HG02852 (cell line): ENCODE measurements around the gene GRIN2A.

Experiments
- ATAC-seq: cut with Tn5 transposase; IDR thresholded peaks from one replicate; pipeline ENCODE4 v1.9.1; 2021; ENCODE audit warnings: mild to moderate bottlenecking, moderate library complexity; ENCODE audit not compliant: unreplicated experiment

Gene GRIN2A

DNA sequence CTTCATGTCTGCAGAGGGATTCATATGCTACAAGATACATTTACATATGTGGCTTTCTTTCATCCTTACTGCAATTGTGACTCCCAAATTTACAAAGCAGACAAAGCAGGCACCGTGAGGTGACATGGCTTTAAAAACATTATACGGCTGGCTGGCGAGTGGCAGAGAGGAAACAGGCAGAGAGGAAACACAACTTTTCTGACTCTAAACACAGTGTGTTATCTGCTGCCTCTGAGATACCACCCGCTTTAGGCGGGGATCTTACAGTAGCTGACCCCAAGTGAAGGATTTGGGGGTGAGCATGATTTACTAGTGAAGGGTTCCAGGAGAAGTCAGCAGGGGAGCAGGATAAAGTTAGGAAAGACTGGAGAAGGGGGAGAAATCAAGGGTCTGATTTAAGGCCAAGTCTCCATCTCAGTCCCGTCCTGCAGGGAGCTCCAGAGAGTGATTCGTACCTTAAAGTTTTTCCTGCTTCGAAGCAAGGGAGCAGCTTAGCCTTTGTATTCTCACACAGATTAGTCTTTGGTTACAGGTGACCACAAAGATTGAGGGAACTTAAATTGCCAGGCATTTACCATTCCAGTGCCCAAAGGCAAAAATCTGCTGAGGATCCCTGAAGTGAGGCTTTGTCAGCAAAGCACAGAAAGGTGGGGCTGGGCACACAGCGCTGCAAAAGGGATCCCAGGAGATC is 355.0 kb downstream of the GRIN2A start:
- no peak for ATAC-seq

DNA sequence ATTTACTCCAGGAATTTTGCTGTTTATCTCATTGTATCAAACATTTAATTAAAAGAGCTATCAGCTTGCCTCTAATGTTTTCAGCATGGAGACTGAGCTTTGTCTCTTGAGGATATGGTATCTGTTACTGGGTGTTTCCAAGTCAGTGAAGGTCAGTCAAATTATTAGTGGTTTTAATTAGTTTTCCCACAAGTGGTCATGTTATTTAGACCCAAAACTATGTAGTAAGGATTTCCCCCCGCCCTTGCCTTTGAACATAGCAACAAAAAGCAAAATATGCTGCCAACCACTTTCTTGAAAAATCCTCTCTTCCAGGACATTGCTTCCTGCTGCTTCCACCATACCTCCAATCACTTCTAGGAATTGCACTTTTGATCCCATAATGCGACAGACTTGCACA is 355.6 kb downstream of the GRIN2A start:
- no peak for ATAC-seq

DNA sequence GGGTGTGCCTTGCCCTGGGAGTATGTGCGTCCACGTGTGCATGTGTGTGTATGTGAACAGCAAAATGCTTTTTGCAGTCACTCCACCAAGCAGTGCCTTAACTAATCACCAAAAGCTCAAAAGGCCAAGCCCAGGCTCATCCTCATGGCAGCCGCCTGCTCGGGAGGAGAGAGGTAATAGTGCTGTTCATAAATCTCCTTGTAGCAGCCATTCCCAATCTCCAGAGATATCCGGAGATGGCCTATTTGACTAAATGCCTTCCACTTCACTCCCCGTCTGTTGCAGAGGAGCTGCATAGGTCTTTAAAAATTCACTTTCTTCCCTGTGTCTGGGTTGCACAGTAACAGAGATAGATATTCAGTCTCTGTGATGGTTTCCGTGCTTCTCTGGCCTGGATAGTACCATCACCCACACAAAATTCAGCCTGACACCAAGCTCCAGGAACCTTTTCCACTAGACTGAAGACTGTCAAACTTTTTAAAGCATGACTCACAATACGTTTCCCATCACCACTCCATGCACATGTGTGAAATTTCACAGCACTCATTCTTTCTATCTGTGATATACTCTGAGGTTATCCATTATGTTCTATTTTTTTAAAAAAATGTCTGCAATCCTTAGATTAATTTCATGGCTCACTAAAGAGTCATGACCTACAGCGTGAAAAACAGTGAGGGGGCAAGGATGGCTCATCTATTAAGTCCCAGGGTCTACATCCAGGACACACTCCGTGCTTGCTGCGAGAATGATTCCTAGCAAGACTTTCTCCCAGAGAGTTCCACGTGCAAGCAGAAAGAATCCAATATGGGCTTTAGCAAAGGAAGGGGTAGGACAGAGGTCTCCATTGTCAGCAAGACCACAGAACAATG is 357.8 kb downstream of the GRIN2A start:
- ATAC-seq: no peak

DNA sequence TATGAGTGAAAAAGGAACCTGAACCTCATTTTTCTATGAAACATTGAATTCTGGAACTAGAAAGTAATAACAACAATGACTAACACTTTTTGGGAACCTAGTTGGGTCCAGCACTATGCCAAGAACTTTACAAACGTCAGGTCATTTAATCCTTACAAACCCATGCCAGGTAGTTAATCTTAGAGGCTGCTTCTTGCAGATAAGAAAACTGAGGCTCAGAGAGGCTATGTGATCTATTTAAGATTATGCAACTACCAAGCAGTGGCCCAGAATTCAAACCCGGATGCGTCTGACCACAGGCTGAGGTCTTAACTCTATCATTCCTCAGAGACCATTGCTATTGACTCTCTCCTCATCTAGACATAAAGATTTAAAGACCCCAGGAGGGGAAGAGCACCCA is 358.7 kb downstream of the GRIN2A start:
- ATAC-seq: no peak

DNA sequence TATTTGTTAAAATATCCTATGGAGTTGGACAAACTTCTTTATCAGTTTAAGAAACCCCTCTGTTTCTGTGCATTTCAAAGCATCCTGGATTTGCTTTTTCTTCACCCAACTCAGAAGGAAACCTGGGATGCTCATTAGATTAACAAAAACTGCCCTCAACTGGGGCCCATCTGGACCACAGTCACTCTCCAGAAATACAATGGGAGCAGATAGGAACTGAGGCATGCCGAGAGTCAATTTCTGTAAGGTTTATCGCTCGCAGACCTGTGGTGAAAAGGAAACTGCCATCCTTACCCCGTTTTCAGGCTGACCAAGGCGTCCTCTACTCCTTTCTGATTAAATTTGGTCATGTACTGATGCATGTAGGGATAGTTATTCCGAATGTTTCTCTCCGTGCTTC is 360.3 kb downstream of the GRIN2A start:
- ATAC-seq: no peak

DNA sequence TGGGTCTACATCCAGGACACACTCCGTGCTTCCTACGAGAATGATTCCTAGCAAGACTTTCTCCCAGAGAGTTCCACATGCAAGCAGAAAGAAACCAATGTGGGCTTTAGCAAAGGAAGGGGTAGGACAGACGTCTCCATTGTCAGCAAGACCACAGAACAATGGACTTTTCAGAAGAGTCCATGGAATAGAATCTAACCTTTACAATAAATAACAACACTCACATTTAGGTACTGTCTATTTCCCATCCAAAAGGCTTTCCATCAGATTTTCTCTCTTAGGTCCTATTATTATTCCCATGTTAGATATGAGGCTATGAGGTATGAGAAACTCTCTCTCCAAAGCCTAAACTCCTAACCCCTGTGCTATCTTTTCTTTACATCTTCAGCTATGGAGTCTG is 360.9 kb downstream of the GRIN2A start:
- no peak for ATAC-seq

DNA sequence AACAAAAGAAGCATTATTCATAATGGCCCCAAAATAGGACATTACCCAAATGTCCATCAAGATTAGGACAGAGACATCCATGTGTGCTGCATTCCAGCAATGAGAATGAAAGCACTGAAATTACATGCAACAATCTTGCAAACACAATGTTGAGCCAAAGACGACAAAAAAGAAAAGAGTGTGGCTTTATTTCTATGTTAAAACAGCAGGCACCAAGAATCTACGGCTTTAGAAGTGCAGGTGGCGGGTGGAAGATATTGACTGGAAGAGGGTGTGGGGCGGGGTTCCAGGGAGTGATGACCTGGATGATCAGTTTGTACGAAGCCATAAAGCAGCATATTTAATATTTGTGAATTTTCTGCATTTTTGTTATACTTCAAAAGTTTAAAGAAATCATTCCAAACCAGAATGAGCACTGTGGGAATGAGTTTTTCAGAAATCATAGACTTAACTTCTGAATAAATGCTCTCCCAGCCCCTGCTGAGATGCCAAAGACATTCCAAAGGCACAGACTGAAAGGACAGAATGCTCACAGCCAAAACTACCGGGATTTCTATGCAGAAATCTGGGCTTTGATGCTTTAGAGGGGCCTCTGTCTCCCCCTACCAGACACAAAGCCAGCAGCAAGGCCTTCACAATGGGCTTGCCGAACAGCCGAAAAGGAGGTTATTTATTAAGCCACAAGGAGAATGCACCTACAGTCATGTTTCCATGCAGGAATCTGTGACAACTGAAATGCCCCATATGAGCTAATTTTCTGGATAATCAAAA is 361.6 kb downstream of the GRIN2A start:
- no peak for ATAC-seq

DNA sequence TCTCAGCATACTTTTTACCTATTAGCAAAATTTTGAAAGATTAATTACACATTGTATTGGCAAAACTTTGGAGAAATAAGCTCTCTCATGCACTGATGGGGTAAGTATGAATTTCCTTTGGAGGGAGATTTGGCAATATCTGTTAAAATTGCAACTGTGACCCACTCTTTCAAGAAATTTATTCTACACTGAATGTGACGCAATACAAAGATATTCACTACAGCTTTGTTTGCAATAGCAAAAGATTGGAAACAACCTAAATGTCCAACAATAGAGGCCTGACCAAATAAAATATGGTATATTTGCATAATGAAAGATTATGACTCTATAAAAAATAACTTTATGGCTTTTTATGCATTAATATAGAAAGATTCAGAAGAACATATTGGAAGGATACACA is 363.5 kb downstream of the GRIN2A start:
- ATAC-seq: no peak

DNA sequence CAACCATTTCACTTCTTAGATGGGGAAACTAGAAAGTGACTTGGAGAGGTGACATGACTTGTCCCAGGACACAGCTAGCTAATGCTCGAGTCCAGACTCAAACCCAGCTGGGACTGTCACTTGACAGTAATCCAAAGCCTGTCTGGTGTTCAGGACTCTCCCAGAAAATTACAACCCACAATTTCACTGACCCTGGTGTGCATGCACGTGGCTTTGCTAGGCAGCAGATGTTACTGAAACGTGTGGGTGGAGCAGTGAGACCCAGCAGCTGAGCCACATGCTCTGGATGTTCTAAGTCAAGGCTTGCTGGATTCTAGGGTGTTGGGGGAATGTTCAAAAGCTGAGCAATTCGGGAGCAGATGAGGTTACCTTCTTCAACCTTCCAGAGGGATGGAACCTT is 364.6 kb downstream of the GRIN2A start:
- ATAC-seq: no peak

DNA sequence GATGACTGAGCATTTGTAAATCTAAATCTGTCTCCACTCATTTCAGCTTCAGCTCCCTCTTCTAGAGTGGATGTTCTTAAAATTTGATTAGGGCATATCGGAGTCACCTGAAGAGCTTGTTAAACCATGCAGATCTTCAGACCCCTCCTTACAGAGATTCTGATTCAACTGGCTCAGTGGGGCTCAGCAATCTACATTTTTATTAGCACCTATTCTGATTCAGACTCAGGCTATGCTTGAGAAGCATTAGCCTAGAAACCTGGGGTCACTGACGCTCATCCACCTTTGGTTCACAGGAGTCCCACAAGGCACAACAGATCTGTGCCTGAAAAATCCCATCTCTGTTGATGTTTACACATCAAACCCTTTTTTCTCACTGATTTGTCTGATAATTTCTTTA is 365.6 kb downstream of the GRIN2A start:
- no peak for ATAC-seq

DNA sequence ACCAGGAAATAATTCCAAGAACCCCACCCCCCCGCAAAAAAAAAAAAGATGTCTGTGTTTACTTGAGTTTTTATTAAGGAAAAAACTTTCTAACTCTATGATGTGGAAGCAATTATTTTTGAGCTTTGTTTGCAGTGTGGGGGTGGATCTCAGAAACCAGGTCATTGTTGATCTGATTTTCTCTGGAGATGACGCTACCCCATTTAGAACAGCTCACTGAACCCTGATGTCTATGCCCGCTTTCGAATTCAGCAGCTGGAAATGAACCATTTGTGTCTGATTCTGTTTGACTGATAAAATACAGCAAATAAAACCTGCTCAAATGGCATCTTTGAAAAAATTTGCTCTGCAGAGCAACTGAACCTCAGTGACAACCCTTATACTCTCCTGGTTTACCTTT is 368.6 kb downstream of the GRIN2A start:
- ATAC-seq: no peak

DNA sequence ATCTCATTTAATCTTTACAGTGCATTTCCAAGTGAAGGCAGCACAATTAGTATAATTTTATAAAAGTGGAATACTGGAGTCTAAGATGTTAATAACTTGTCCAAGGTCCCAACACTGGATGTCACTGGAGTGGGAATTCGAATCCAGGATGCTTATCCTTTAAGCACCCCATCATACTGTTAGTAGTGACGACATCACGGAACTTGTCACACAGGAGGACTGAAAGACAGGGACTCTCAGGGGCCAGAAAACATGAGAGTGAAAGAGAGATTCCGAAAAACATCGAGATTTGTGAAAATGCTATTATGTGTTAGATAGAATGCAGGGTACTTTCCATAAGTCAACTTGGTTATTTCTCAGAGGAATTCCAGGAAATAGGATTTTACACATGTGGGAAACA is 374.0 kb downstream of the GRIN2A start:
- no peak for ATAC-seq

DNA sequence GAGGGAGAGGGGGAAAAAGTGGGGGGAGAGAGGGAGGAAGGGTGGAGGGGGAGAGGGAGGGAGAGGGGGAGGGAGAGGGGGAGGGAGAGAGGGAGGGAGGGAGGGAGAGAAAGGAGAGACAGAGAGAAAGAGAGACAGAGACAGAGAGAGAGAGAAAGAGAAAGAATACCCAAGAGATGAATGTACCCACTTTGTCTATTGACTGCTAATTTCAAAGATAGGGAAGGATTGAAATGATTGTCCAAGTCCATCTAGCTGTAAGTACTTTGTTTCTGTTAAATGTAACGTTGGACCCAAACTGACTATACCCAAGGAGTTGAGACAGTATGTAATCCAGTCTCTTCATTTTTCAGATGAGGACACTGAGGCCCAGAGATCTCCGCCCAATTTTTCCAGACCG is 374.9 kb downstream of the GRIN2A start:
- ATAC-seq: no peak

DNA sequence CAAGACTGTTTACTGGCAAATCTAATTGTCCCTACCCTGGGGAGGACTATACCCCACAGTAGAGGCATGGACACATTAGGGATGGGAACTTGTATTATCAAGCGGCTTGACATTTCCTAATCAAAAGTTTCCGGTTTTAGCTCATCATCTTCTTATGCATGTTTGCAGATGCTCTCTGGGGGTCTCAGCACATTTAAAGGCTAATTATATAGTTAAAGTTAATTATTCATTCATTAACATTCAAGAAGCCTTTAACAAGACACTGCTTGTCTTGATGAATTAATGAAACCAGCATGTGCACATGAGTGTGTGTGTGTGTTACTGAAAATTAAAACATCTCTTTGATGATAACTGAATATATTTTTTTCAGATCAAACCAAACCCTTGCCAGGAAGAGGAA is 377.1 kb downstream of the GRIN2A start:
- no peak for ATAC-seq

DNA sequence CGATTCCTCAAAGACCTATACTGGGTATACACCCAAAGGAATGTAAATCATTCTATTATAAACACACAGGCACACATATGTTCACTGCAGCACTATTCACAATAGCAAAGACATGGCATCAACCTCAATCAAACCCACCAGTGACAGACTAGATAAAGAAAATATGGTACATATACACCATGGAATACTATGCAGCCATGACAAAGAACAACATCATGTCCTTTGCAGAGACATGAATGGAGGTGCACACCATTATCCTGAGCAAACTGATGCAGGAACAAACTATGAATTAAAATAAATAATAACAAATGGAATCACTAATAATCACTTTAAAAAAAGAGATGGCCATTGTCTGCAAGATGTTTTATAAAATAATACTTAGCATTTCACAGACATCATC is 380.1 kb downstream of the GRIN2A start:
- ATAC-seq: no peak

DNA sequence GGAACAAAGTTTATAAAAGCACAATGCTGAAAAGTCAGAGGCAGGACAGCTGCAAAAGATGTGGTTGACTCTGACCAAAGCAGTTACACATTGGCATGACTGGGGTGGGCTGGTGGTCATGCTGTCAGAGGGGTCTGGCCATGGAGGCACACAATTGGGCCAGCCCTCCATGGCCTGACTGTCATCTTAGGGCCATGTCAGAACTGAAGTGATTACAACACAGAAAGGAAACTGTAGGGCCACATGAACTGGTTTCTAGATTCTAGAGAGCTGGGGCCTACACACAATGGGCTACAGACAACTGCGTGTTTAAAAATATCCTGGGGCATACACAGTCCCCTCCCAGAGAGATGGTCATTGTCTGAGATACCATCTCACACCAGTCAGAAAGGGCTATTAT is 380.6 kb downstream of the GRIN2A start:
- ATAC-seq: no peak

DNA sequence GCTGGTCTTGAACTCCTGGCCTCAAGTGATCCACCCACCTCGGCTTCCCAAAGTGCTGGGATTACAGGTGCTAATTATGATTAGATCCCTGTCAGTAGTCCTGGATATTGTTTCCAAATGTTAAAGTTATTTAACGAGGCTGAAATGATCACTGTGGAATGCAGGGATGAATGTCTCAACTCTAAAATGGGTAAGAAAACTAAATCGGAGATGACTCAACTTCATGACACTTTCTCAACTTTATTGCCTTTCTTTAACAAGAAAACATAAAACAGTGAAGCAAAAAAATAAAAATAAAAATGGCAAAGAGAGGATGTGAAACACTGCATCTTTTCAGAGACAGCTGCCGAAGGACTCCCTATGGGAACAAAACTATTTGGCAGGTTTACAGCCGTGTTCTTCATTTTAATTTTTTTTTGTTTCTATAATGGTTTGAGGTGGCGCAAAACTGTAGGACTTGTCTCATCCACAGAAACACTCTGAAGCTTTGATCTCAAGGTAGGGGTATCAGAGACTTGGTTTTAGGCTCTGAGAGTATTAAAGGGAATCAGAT is 382.0 kb downstream of the GRIN2A start:
- no peak for ATAC-seq

DNA sequence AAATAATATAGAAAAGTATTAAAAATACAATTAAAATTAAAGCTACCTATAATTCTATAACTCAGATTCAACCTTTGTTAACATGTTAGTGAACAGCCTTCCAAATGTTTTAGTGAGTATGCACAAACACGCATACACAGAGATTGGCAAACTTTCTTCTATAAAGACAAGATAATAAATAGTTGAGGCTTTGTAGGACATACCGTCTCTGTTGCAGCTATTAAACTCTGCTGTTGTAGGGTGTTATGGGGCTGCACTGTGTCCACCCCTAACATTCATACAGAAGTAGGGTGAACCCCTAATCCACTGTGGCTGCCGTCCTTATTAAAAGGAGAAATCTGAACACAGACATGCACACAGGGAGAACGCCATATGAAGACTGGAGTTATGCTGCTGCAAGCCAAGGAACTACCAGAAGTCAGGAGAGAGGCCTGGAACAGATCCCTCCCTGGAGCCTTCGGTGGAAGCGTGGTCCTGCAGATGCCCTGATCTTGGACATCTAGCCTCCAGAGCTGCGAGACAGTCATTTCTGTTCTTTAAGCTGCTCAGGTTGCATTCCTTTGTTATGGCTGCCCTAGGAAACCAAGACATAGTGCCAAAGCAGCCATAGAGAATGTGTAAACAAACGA is 383.2 kb downstream of the GRIN2A start:
- no peak for ATAC-seq

DNA sequence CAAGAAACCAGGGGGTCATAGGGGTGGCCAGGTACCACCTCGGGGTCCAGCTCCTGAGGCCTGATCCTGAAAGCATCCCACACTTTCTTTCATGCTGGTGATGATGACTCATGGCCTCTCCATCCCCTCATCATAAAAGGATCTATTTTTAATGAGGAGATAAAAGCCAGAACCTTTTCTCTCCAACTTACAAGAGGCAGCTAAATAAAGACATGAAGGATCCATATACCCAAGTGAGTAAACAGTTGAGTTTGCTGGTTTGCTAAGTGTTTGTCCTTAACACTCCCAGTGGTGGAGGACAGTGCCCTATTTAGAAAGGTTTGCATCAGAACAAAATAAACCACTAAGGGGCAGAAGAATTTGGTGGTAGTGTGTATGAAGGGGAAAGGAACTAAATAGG is 383.8 kb downstream of the GRIN2A start:
- no peak for ATAC-seq

DNA sequence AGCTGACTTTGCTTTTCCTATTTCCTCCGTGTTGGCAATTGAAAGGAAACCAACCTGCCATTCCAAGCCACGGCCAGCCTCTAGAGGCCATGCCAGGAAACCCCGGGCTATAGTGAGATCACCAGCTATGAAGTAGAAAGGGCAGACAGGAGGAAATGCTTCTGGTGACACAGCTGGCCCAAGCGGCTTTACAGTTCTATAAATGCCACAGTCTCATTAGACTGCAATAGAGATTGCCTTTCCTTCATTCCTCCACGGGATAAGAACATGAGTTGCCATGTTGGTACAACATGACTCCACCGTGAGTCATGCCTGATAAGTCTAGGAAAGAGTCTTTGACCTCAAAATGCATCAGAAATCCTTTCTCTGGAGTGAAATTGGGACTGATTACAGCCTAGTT is 384.9 kb downstream of the GRIN2A start:
- ATAC-seq: no peak

DNA sequence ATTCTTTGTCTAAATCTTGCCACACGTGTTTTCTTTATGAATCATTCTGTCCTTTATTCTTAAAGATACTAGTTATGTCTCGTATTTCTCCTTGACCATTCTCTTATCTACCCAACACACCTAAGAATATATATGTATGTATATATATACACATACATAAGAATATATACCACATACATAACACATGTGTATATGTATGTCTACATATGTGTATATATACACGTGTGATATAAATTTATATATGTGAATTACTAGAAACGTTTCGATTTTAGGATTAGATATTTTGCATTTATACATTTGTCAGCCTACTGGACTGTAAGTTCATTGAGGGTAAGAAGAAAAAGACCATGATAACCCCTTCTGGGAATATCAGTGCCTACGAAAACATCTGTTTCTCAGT is 388.6 kb downstream of the GRIN2A start:
- no peak for ATAC-seq
